ENCODE measurements around the gene KRTAP10-7.
"Not testable (repeated sequence)": the region's sequence is repeated elsewhere in the genome, so short reads cannot be mapped to it uniquely, and the experiment has no call there.

KRTAP10-7 gene

DNA sequence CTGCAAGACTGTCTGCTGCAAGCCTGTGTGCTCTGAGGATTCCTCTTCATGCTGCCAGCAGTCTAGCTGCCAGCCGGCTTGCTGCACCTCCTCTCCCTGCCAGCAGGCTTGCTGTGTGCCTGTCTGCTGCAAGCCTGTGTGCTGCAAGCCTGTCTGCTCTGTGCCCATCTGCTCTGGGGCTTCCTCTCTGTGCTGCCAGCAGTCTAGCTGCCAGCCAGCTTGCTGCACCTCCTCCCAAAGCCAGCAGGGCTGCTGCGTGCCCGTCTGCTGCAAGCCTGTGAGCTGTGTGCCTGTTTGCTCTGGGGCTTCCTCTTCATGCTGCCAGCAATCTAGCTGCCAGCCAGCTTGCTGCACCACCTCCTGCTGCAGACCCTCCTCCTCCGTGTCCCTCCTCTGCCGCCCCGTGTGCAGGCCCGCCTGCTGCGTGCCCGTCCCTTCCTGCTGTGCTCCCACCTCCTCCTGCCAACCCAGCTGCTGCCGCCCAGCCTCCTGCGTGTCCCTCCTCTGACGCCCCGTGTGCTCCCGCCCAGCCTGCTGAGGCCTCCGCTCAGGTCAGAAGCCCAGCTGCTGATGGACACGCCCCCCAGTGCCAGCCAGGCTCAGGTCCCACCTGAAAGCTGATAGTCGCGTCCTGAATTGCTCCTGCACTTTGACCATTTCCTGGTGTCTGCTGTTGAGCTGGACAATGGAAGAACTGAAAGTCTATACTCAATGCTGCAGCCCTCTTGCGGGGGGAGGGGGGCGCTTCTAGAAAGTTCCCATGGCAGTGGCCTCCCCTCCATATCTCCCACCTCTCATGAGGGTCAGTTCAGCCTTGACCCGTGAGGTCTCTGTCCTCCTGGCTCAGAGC, 25.7 kb upstream of the KRTAP10-7 start:
- H3K9me3 ChIP-seq (ENCODE audit: control insufficient read depth, low read length): no peaks in the 10 kb centered on the region
- H3K36me3 ChIP-seq (ENCODE audit: control insufficient read depth, insufficient read depth, low read length): no peaks in the 10 kb centered on the region
- H3K4me3 ChIP-seq (ENCODE audit: low read length): no peak overlapping the region
- peaks cover 7% of the 10 kb centered on the region for H3K27me3 ChIP-seq (ENCODE audit: control insufficient read depth, insufficient read depth, low read length)
- H3K4me1 ChIP-seq (ENCODE audit: control insufficient read depth, insufficient read depth, low read length): peaks cover 22% of the 10 kb centered on the region
- H3K9ac ChIP-seq (ENCODE audit: low read length): no peak overlapping the region

DNA sequence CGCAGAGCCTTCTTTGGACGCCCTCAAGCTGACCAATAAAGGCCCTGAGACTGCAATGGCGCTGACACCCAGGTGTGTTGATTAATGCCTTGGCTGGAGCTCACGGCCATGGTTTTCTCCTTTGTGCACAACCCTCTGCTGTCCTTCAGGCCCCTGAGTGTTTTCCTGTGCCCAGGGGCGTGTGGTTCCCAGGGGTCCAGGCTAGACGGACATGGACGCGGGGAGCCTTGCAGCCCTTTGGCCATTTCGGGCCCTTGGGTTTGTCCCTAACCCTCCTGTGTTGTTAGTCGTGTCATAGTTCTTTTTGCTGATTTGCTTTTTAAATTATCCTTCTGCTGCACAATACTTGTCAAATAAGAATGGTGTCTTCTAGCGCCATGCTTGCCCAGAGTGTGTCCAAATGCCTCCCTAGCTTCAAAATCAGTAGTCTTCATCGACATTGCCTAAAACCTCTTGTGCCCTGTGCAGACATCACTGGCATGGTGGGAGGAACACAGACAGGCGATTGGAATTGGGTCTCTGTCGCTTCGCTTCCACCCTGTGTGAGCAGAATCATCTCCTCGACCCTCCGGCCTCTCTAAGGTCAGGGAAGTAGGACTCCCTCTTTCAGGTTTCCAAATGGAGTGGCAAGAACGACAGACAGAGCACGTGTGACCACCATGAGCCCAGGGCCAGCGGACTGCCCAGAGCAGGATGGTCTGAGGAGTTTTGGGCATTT, 24.9 kb upstream of the KRTAP10-7 start:
- Histone ChIP-seq H3K9me3 (ENCODE audit: control insufficient read depth, low read length) (no peaks in the 10 kb centered on the region), H3K4me3 (ENCODE audit: low read length) (no peak overlapping the region), H3K4me1 (ENCODE audit: control insufficient read depth, insufficient read depth, low read length) (peaks cover 22% of the 10 kb centered on the region), H3K9ac (ENCODE audit: low read length) (no peak overlapping the region), H3K27me3 (ENCODE audit: control insufficient read depth, insufficient read depth, low read length) (peaks cover 7% of the 10 kb centered on the region), H3K36me3 (ENCODE audit: control insufficient read depth, insufficient read depth, low read length) (no peaks in the 10 kb centered on the region)

- no peak overlapping the region for H3K9ac ChIP-seq (ENCODE audit: low read length)
- H3K9me3 ChIP-seq (ENCODE audit: control insufficient read depth, low read length): no peaks in the 10 kb centered on the region
- no peaks in the 10 kb centered on the region for H3K36me3 ChIP-seq (ENCODE audit: control insufficient read depth, insufficient read depth, low read length)
- peaks cover 22% of the 10 kb centered on the region for H3K4me1 ChIP-seq (ENCODE audit: control insufficient read depth, insufficient read depth, low read length)
- peaks cover 7% of the 10 kb centered on the region for H3K27me3 ChIP-seq (ENCODE audit: control insufficient read depth, insufficient read depth, low read length)
- H3K4me3 ChIP-seq (ENCODE audit: low read length): no peak overlapping the region
These were observed 24.4 kb upstream of the KRTAP10-7 start for GRCh38 chr21:44576025-44576420.

- Histone ChIP-seq H3K4me3 (ENCODE audit: low read length) (no peak overlapping the region), H3K27me3 (ENCODE audit: control insufficient read depth, insufficient read depth, low read length) (peaks cover 3% of the 10 kb centered on the region), H3K4me1 (ENCODE audit: control insufficient read depth, insufficient read depth, low read length) (peaks cover 12% of the 10 kb centered on the region), H3K9ac (ENCODE audit: low read length) (no peak overlapping the region), H3K36me3 (ENCODE audit: control insufficient read depth, insufficient read depth, low read length) (no peaks in the 10 kb centered on the region), H3K9me3 (ENCODE audit: control insufficient read depth, low read length) (no peaks in the 10 kb centered on the region)
These were observed 21.9 kb upstream of the KRTAP10-7 start for GRCh38 chr21:44578371-44579055.

GRCh38 chr21:44579056-44579832, 21.2 kb upstream of the KRTAP10-7 start:
- Histone ChIP-seq H3K9me3 (ENCODE audit: control insufficient read depth, low read length) (no peaks in the 10 kb centered on the region), H3K36me3 (ENCODE audit: control insufficient read depth, insufficient read depth, low read length) (no peaks in the 10 kb centered on the region), H3K9ac (ENCODE audit: low read length) (no peak overlapping the region), H3K27me3 (ENCODE audit: control insufficient read depth, insufficient read depth, low read length) (peaks cover 3% of the 10 kb centered on the region), H3K4me1 (ENCODE audit: control insufficient read depth, insufficient read depth, low read length) (peaks cover 9% of the 10 kb centered on the region), H3K4me3 (ENCODE audit: low read length) (no peak overlapping the region)

DNA sequence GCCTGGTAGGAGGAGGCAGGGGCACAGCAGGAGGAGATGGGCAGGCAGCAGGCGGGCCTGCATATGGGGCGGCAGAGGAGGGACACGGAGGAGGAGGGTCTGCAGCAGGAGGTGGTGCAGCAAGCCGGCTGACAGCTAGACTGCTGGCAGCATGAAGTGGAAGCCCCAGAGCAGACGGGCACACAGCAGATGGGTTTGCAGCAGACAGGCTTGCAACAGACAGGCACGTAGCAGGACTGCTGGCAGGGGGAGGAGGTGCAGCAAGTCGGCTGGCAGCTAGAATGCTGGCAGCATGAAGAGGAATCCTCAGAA, 20.6 kb upstream of the KRTAP10-7 start:
- Histone ChIP-seq H3K36me3 (ENCODE audit: control insufficient read depth, insufficient read depth, low read length) (no peaks in the 10 kb centered on the region), H3K4me3 (ENCODE audit: low read length) (no peak overlapping the region), H3K4me1 (ENCODE audit: control insufficient read depth, insufficient read depth, low read length) (peaks cover 3% of the 10 kb centered on the region), H3K9ac (ENCODE audit: low read length) (no peak overlapping the region), H3K27me3 (ENCODE audit: control insufficient read depth, insufficient read depth, low read length) (peaks cover 2% of the 10 kb centered on the region), H3K9me3 (ENCODE audit: control insufficient read depth, low read length) (no peaks in the 10 kb centered on the region)

DNA sequence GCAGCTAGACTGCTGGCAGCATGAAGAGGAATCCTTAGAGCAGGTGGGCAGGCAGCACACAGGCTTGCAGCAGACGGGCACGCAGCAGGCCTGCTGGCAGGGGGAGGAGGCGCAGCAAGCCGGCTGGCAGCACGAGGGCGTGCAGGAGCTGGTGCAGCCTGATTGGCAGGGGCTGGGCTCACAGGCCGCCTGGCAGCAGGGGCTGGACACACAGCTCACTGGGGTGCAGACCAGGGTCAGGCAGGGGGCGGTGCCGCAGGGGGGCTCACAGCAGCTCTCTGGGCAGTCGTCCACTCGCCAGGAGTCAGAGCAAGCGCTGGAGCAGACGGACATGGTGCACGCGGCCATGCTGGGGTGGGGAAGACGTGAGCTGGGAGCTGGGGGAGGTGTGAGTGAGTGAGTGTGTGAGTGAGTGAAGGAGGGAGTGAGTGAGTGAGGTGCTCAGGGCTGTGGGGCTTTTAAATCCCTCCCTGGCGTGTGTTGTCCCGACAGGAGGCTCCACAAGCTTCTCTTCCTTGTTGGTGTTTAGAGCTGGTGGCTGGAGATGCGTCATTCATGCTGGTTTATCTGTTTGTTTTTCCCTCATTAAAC, 20.1 kb upstream of the KRTAP10-7 start, which contains the start of gene KRTAP10-5:
TSS of gene KRTAP10-5 (minus strand) at position 374 of the 591 bp plus-strand sequence. CDS start at position 348, 26 bp downstream.
- not testable (repeated sequence) for H3K9ac ChIP-seq (ENCODE audit: low read length); H3K4me3 ChIP-seq (ENCODE audit: low read length); H3K4me1 ChIP-seq (ENCODE audit: control insufficient read depth, insufficient read depth, low read length); H3K9me3 ChIP-seq (ENCODE audit: control insufficient read depth, low read length); H3K36me3 ChIP-seq (ENCODE audit: control insufficient read depth, insufficient read depth, low read length); H3K27me3 ChIP-seq (ENCODE audit: control insufficient read depth, insufficient read depth, low read length)

DNA sequence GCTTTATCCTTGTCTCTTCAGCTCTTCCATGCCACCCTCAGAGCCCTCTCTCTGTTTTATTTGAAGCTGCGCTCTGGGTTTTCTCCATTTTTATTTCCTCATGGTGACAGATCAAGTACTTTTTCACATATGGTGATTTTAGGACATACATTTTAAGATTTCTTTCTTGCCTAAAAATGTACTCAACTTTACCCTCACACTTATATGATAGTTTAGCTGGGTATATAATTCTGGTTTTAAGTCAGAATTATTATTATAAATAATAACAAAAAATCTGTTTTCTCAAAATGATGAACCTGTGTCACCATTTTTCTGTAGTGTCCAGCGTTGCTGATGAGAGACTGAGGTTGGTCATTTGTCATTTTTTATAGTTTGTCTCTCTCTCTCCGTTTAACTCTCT, 19.2 kb upstream of the KRTAP10-7 start:
- H3K9me3 ChIP-seq (ENCODE audit: control insufficient read depth, low read length): no peaks in the 10 kb centered on the region
- H3K9ac ChIP-seq (ENCODE audit: low read length): no peak overlapping the region
- H3K36me3 ChIP-seq (ENCODE audit: control insufficient read depth, insufficient read depth, low read length): no peaks in the 10 kb centered on the region
- no peaks in the 10 kb centered on the region for H3K27me3 ChIP-seq (ENCODE audit: control insufficient read depth, insufficient read depth, low read length)
- no peaks in the 10 kb centered on the region for H3K4me1 ChIP-seq (ENCODE audit: control insufficient read depth, insufficient read depth, low read length)
- H3K4me3 ChIP-seq (ENCODE audit: low read length): no peak overlapping the region

DNA sequence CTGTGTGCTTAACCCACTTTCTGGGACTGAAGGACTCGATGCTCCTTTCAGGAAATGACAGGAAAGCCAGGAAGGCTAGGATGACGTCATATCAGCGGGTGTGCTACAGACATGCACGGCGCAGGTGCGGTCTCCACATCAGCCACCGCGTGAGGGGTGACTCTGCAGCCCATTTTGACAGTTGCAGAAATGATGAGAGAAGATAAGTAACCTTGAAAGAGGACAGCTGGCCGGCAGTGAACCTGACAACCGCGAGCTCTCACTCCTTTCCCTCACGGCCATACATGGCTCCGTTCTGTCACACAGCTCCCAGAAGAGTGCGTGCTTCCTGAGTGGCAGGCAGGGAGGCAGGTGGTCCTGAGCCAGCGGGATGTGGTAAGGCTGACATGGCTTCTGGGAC, 18.3 kb upstream of the KRTAP10-7 start:
- Histone ChIP-seq H3K9ac (ENCODE audit: low read length) (no peak overlapping the region), H3K27me3 (ENCODE audit: control insufficient read depth, insufficient read depth, low read length) (no peaks in the 10 kb centered on the region)

GRCh38 chr21:44583089-44583799, 17.2 kb upstream of the KRTAP10-7 start:
- Histone ChIP-seq H3K4me1 (ENCODE audit: control insufficient read depth, insufficient read depth, low read length) (no peaks in the 10 kb centered on the region), H3K36me3 (ENCODE audit: control insufficient read depth, insufficient read depth, low read length) (no peaks in the 10 kb centered on the region), H3K27me3 (ENCODE audit: control insufficient read depth, insufficient read depth, low read length) (no peaks in the 10 kb centered on the region), H3K9me3 (ENCODE audit: control insufficient read depth, low read length) (no peaks in the 10 kb centered on the region), H3K9ac (ENCODE audit: low read length) (no peak overlapping the region), H3K4me3 (ENCODE audit: low read length) (no peak overlapping the region)

More for the DNA sequence above, 18.3 kb upstream of the KRTAP10-7 start:
- H3K4me3 ChIP-seq (ENCODE audit: low read length): no peak overlapping the region
- H3K36me3 ChIP-seq (ENCODE audit: control insufficient read depth, insufficient read depth, low read length): no peaks in the 10 kb centered on the region
- no peaks in the 10 kb centered on the region for H3K9me3 ChIP-seq (ENCODE audit: control insufficient read depth, low read length)
- no peaks in the 10 kb centered on the region for H3K4me1 ChIP-seq (ENCODE audit: control insufficient read depth, insufficient read depth, low read length)

DNA sequence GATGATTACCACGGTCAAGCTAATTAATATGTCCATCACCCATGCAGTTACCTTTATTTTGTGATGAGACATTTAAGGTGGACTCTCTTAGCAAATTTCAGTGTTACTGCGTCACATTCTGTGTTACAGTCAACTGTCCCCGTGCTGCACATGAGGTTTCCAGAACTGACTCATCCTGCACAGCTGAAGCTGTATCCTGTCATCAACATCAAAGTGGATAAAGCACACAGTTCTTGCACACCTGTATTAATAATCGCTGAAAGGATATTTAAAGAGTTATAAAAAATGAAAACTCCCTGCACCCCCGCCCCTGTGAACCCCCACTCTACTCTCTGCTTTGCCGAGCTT, 16.6 kb upstream of the KRTAP10-7 start:
- H3K4me3 ChIP-seq (ENCODE audit: low read length): no peak overlapping the region
- H3K9me3 ChIP-seq (ENCODE audit: control insufficient read depth, low read length): no peaks in the 10 kb centered on the region
- H3K9ac ChIP-seq (ENCODE audit: low read length): no peak overlapping the region
- H3K27me3 ChIP-seq (ENCODE audit: control insufficient read depth, insufficient read depth, low read length): no peaks in the 10 kb centered on the region
- H3K36me3 ChIP-seq (ENCODE audit: control insufficient read depth, insufficient read depth, low read length): no peaks in the 10 kb centered on the region
- H3K4me1 ChIP-seq (ENCODE audit: control insufficient read depth, insufficient read depth, low read length): no peaks in the 10 kb centered on the region
